ENCODE results near the gene F8A1. TPM values are rescaled to one million over a fixed set of nuclear protein-coding genes. Genes with fewer than 3 reads are reported as not detected.
A peak's percentile ranks its signal among the peaks of the same experiment; 100 is the strongest.
"Not testable (repeated sequence)": the region's sequence is repeated elsewhere in the genome, so short reads cannot be mapped to it uniquely, and the experiment has no call there.

Gene F8A1
- total RNA-seq, 1 donor from 2014 or later: 42.9 TPM

DNA sequence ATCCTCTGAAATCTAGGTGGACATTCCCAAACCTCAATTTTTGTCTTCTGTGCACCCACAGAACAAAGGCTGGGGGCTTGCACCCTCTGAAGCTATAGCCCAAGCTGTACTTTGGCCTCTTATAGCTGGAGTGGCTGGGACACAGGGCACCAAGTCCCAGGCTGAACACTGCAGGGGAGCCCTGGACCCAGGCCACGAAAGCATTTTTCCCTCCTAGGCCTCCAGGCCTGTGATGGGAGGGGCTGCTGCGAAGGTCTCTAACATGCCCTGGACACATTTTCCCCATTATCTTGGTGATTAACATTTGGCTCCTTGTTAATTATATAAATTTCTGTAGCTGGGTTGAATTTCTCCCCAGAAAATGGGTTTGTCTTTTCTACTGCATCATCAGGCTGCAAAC lies 27.9 kb downstream of the F8A1 start:
- DNase-seq (no peak), ATAC-seq (no peak)
- no peaks in the 10 kb centered on the region for H3K27me3 ChIP-seq
- no peaks in the 10 kb centered on the region for H3K36me3 ChIP-seq
- intact Hi-C loops (cut with DNase I): no loop called here
- H3K4me3 ChIP-seq: no peak overlapping the region
- no peaks in the 10 kb centered on the region for H3K4me1 ChIP-seq
- no peak overlapping the region for H3K27ac ChIP-seq
- H3K9me3 ChIP-seq: no peaks in the 10 kb centered on the region
- TF ChIP-seq, protein P1, sequence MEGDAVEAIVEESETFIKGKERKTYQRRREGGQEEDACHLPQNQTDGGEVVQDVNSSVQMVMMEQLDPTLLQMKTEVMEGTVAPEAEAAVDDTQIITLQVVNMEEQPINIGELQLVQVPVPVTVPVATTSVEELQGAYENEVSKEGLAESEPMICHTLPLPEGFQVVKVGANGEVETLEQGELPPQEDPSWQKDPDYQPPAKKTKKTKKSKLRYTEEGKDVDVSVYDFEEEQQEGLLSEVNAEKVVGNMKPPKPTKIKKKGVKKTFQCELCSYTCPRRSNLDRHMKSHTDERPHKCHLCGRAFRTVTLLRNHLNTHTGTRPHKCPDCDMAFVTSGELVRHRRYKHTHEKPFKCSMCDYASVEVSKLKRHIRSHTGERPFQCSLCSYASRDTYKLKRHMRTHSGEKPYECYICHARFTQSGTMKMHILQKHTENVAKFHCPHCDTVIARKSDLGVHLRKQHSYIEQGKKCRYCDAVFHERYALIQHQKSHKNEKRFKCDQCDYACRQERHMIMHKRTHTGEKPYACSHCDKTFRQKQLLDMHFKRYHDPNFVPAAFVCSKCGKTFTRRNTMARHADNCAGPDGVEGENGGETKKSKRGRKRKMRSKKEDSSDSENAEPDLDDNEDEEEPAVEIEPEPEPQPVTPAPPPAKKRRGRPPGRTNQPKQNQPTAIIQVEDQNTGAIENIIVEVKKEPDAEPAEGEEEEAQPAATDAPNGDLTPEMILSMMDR (IDR thresholded peaks at IDR 0.05): no peak

DNA sequence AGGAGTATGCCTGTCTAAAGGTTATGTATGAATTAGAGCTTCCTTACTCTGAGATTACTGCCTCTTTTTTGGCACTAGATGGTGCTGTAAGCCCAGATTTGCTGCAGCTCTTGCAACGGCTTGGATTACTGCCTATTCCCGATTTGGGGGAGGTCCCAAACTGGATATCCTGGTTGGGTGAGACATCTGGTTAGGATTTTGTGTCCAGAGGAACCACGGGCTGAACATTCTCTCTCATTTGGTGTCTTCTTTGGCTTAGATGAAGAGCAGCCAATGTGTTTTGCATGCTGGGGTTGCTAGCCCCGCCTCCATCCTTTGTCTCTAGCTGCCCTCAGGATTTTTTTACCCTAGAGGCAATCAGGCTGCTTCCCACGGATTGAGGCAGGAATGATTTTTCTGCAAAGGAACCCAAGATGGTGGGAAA lies 31.9 kb downstream of the F8A1 start:
- no peak overlapping the region for H3K27ac ChIP-seq

DNA sequence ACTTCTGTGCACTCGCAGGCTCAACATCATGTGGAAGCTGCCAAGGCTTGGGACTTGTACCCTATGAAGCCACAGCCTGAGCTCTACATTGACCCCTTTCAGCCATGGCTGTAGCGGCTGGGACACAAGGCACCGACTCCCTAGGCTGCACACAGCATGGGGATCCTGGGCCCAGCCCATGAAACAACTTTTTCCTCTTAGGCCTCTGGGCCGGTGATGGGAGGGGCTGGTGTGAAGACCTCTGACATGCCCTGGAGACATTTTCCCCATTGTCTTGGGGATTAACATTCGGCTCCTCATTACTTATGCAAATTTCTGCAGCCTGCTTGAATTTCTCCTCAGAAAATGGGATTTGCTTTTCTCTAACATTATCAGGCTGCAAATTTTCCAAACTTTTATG lies 38.6 kb downstream of the F8A1 start:
- H3K27me3 ChIP-seq; intact Hi-C loops (cut with DNase I): not testable (repeated sequence)

More for the DNA sequence above, 31.9 kb downstream of the F8A1 start:
- Histone ChIP-seq H3K4me3 (no peak overlapping the region), H3K9me3 (no peaks in the 10 kb centered on the region), H3K36me3 (no peaks in the 10 kb centered on the region), H3K27me3 (no peaks in the 10 kb centered on the region), H3K4me1 (no peaks in the 10 kb centered on the region)
- TF ChIP-seq, protein P1 (IDR thresholded peaks at IDR 0.05): peak; percentile 62
- intact Hi-C loops (cut with DNase I): no loop called here
- DNase-seq: no peak
- peak; percentile 78 for ATAC-seq

More for the DNA sequence above, 38.6 kb downstream of the F8A1 start:
- not testable (repeated sequence) for H3K4me3 ChIP-seq, H3K4me1 ChIP-seq, H3K9me3 ChIP-seq, H3K36me3 ChIP-seq, H3K27ac ChIP-seq, ATAC-seq, DNase-seq

Small RNAs within 50 kb of the gene (microRNA-seq; reads per million reads assigned to microRNA genes)
- gene MIR1184-1 (ENCODE audit: borderline microRNAs expressed): not detected

Other genes with a start within 250 kb of the F8A1 start
- gene CTAG2, start 232.8 kb upstream of the F8A1 start, total RNA-seq: not detected
- 12.9 TPM for gene GAB3, start 135.3 kb upstream of the F8A1 start, total RNA-seq
- gene DKC1, start 123.5 kb upstream of the F8A1 start, total RNA-seq: 28.7 TPM
- gene MPP1, start 80.9 kb upstream of the F8A1 start, total RNA-seq: 45.3 TPM
- not detected for gene SMIM9, start 51.7 kb upstream of the F8A1 start, total RNA-seq
- 12.7 TPM for gene F8, start 136.4 kb downstream of the F8A1 start, total RNA-seq
- gene FUNDC2, start 140.5 kb downstream of the F8A1 start, total RNA-seq: 79.1 TPM
- 6.6 TPM for gene CMC4, start 184.8 kb downstream of the F8A1 start, total RNA-seq
- 16.8 TPM for gene MTCP1, start 184.8 kb downstream of the F8A1 start, total RNA-seq
- gene BRCC3, start 185.2 kb downstream of the F8A1 start, total RNA-seq: 16.7 TPM